IPS-NIHi7 (cell line): ENCODE data around the gene TIAM2.

Source experiments
- DNase-seq: peaks from one replicate; pipeline ENCODE4 v3.0.0; 2012; ENCODE audit warnings: mixed read lengths; ENCODE audit errors: extremely low spot score

TIAM2 gene

DNA sequence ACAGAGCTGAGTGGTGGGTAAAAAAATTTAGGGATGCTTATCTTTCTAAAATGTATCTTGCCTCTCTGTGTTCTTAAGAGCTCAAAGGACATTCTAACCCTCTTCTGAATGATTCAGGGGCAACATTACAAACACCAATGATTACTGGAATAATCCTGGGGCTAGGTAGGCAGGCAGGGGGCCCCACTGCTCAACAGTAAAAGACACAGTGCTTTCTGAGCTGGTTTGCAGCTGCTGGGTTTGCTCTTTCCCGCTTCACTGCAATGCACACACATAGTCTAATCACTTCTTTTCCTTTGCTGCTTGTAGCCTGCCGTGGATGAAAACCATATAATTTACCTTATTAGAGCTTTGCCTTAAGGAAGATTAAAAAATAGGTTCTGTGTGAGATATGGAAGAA is 292.6 kb downstream of the TIAM2 start:
- no peak for DNase-seq

DNA sequence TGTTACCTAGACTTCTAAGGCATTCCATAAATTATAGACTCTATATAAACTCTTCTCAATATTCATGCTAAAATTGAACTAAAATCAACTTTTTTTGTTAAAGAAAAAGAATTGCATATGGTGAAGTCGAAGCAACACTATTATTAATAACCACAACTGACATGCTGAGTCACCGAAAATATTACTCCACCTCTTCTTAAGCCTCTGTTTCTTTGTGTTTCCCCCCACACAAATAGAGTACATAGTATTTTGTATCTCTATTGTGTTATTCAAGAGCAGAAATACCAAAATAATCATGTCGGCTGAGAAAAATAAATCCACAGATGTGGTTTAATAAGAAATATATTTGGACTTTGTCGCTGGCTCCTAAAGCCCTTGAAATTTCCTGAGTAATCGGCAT is 295.4 kb downstream of the TIAM2 start:
- DNase-seq = no peak

DNA sequence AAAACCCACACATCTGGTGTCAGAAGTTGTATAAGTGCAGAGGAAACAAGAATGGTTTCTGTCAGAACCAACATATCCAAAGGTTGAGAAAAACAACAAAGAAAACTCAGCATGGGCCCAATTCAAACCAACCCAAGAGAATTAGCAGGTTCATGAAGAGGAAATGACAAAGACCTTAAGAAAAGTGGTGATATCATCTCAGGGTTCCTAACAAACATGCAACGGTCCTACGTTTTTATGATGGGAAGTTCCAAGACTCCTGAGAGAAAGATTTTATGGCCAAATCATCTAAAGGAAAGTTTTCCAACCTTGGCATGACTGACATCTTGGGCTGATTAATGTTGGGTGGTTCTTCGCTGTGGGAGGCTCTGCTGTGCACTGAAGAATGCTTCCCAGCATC is 296.2 kb downstream of the TIAM2 start:
- DNase-seq = no peak

DNA sequence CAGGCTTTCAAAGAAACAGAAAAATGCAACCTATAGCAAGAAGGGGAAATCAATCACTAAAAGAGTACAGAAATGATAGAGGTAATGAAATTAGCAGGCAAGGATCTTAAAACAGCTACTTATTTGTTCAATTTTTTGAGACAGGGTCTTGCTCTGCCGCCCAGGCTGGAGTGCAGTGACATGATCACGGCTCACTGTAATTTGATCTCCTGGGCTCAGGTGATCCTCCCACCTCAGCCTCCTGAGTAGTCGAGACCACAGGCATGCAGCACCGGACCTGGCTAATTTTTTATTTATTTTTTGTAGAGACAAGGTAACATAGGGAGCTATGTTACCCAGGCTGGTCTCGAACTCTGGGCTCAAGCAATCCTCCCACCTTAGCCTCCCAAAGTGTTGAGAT is 297.6 kb downstream of the TIAM2 start:
- no peak for DNase-seq

DNA sequence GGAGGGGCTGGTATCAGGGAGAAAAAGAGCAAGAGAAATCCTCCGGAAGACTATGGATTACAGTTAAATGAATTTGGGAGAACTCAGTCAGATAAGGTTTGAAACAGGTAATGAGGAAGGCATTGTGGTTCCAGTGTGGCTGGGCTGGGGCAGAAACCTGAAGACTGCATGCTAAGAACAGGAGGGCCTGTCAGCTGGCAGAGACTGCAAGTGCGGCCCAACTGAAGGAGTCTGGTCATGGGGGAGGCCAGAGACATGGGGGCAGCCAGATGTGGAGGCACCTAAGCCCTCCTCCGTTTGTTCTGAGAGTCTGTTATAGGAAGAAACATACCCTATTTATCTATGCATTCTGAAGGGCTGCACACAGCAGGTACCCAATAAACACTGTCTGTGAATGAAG is 302.6 kb downstream of the TIAM2 start:
- no peak for DNase-seq

DNA sequence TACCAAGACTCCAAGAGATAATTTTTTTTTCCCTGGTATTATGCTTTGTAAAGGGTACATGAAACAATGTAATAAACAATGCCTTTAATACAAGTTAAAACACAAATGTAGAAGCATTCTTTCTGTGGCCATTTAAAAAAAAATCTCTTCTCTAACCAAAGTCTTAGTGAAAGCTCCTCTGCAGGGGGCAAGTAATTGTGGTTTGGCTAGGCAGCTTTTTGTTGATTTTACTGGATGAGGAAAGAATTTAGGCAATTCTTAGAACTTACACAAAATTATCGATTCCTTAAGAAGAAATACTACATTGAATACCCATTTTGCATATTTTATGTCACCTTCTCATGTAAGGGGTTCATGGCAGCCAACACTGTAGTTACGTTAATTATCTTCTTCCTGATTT is 306.8 kb downstream of the TIAM2 start:
- DNase-seq = no peak

DNA sequence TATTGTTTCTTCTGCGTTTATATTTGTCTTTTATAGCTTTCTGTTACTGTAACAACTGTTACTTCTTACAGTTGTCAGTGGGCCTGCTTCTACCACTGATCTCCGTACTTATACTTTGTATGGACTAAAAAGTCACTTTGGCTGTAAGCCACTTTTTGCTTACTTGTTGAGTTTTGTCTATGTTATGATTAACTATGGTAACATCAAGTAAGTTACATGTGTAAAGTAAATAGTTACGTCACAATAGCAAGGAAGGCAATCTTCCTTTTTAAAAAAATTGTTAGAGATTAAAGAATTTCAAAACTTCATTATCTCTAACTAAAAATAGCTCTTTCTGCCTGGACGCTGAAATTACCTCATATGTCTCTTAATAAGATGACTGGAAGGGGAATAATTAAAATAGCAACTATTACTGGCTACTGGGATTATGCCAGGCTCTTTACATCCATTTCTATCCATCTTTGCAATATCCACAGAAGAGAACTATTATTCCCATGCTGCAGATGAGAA is 308.3 kb downstream of the TIAM2 start:
- no peak for DNase-seq

DNA sequence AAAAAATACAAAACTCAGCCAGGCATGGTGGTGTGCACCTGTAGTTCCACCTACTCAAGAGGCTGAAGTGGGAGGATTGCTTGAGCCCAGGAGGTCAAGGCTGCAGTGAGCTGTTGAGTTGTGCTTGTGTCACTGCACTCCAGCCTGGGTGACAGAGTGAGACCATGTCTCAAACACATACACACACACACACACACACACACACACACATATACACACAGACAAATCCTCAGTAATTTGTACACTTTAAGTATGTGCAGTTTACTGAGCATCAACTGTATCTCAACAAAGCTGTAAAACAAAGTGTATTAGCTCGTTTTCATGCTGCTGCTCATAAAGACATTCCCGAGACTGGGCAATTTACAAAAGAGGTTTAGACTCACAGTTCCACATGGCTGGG is 311.8 kb downstream of the TIAM2 start:
- no peak for DNase-seq
